MCF 10A (cell line): ENCODE results near the gene TLE3. TPM values are rescaled to one million over a fixed set of nuclear protein-coding genes. Genes with fewer than 3 reads are reported as not detected.

Experiments used
- BruUV-seq: library from RNA; stranded (reverse); fragments of 400-500 nt; replicated peaks from 2 replicates; lab custom pipeline; 2021; lab: Mats Ljungman, UMichigan
- CTCF ChIA-PET: fragments of 300-600 bp; sonication (Branson Sonifier 250); formaldehyde crosslinking; extraction: SDS; loops from one replicate; lab custom pipeline; 2021; ENCODE audit warnings: antibody characterized with exemption, inconsistent platforms; lab: Yijun Ruan, JAX
- POLR2A ChIA-PET: fragments of 300-600, 350-650 bp; sonication (Branson Sonifier 250); formaldehyde crosslinking; extraction: SDS; loops from one replicate; lab custom pipeline; 2020; ENCODE audit warnings: antibody characterized with exemption, inconsistent platforms; lab: Yijun Ruan, JAX
- DNase-seq: peaks from one replicate; pipeline ENCODE4 v3.0.0-alpha.2; 2018; ENCODE audit not compliant: unreplicated experiment
- H3K27ac Mint-ChIP-seq: one replicate; pipeline ENCODE4 v1.8.0; 2022; ENCODE audit warnings: mild to moderate bottlenecking, low read depth, mixed read lengths; ENCODE audit not compliant: unreplicated experiment
- H3K27me3 Mint-ChIP-seq: one replicate; pipeline ENCODE4 v1.8.0; 2022; ENCODE audit warnings: mixed read lengths; ENCODE audit not compliant: insufficient read depth, unreplicated experiment
- H3K36me3 Mint-ChIP-seq: one replicate; pipeline ENCODE4 v1.8.0; 2022; ENCODE audit warnings: mild to moderate bottlenecking, moderate library complexity, mixed read lengths; ENCODE audit not compliant: insufficient read depth, unreplicated experiment
- H3K4me1 Mint-ChIP-seq: one replicate; pipeline ENCODE4 v1.8.0; 2022; ENCODE audit warnings: mixed read lengths; ENCODE audit not compliant: insufficient read depth, unreplicated experiment
- H3K4me3 Mint-ChIP-seq: one replicate; pipeline ENCODE4 v1.8.0; 2022; ENCODE audit warnings: mild to moderate bottlenecking, moderate library complexity, mixed read lengths; ENCODE audit not compliant: unreplicated experiment
- H3K9me3 Mint-ChIP-seq: one replicate; pipeline ENCODE4 v1.8.0; 2022; ENCODE audit warnings: mixed read lengths; ENCODE audit not compliant: unreplicated experiment
- CTCF ChIP-seq: fragments of 200-600 bp; IDR thresholded peaks from one replicate; pipeline ENCODE4 v1.8.0; 2022; ENCODE audit warnings: antibody characterized with exemption, mild to moderate bottlenecking; ENCODE audit not compliant: unreplicated experiment
- intact Hi-C: fragments of 100-400 bp; cut with micrococcal nuclease; formaldehyde crosslinking; loops from 2 replicates; pipeline ENCODE4 v1.14.1; 2022
- total RNA-seq: library from RNA; stranded (reverse); gene quantifications from 2 replicates; pipeline ENCODE4 v1.2.3, GENCODE V29; 2022

The TLE3 gene
- total RNA-seq, 1 experiment from 2014 or later: 23.2 TPM

- TF ChIP-seq CTCF: no peak
- no peak for DNase-seq
- no TSS peak for BruUV-seq
- H3K4me1 Mint-ChIP-seq: no peaks in the 10 kb centered on the region
- no peak overlapping the region for H3K4me3 Mint-ChIP-seq
- H3K9me3 Mint-ChIP-seq: no peaks in the 10 kb centered on the region
- ChIA-PET POLR2A (interaction anchor here (1.5 kb wide), 1 partner anchor 8 kb away, joined by 7 read pairs; no protein-coding TSS in a partner anchor), CTCF (no interaction called here)
- peaks cover 5% of the 10 kb centered on the region for H3K36me3 Mint-ChIP-seq
- no peak overlapping the region for H3K27ac Mint-ChIP-seq
- peaks cover 67% of the 10 kb centered on the region for H3K27me3 Mint-ChIP-seq
- intact Hi-C loops: no loop called here
Measured at GRCh38 chr15:70014860-70015490, 82.7 kb downstream of the TLE3 start.

- Mint-ChIP-seq H3K4me3 (no peak overlapping the region), H3K27me3 (peaks cover 62% of the 10 kb centered on the region), H3K27ac (no peak overlapping the region), H3K4me1 (no peaks in the 10 kb centered on the region), H3K36me3 (peaks cover 3% of the 10 kb centered on the region), H3K9me3 (no peaks in the 10 kb centered on the region)
- no TSS peak for BruUV-seq
- no peak for TF ChIP-seq CTCF
- DNase-seq: no peak
- ChIA-PET POLR2A (interaction anchor here (0.7 to 1.5 kb wide), 2 partner anchors 9 to 45 kb away, joined by 3 to 7 read pairs; no protein-coding TSS in a partner anchor), CTCF (no interaction called here)
- intact Hi-C loops: no loop called here
Measured at GRCh38 chr15:70014331-70014730, 83.4 kb downstream of the TLE3 start.

GRCh38 chr15:70013656-70014313 is 83.9 kb downstream of the TLE3 start:
- no peak for DNase-seq
- intact Hi-C loops: no loop called here
- Mint-ChIP-seq H3K9me3 (no peaks in the 10 kb centered on the region), H3K27ac (no peak overlapping the region), H3K36me3 (no peaks in the 10 kb centered on the region), H3K4me1 (no peaks in the 10 kb centered on the region), H3K27me3 (peaks cover 56% of the 10 kb centered on the region), H3K4me3 (no peak overlapping the region)
- TF ChIP-seq CTCF: no peak
- ChIA-PET POLR2A (interaction anchor here (0.7 to 1.5 kb wide), 2 partner anchors 10 to 46 kb away, joined by 3 to 7 read pairs; no protein-coding TSS in a partner anchor), CTCF (no interaction called here)
- BruUV-seq: no TSS peak

GRCh38 chr15:70012895-70013294 is 84.8 kb downstream of the TLE3 start:
- ChIA-PET CTCF (no interaction called here), POLR2A (no interaction called here)
- intact Hi-C loops: no loop called here
- no peaks in the 10 kb centered on the region for H3K4me1 Mint-ChIP-seq
- no peaks in the 10 kb centered on the region for H3K9me3 Mint-ChIP-seq
- no peak overlapping the region for H3K27ac Mint-ChIP-seq
- BruUV-seq: no TSS peak
- H3K27me3 Mint-ChIP-seq: peaks cover 47% of the 10 kb centered on the region
- DNase-seq: no peak
- no peak overlapping the region for H3K4me3 Mint-ChIP-seq
- TF ChIP-seq CTCF: no peak
- no peaks in the 10 kb centered on the region for H3K36me3 Mint-ChIP-seq
